H1 (cell line): ENCODE data around the gene TUBB2B. TPM values are rescaled to one million over a fixed set of nuclear protein-coding genes. Genes with fewer than 3 reads are reported as not detected.

Source experiments
- ATF2 ChIP-seq: IDR thresholded peaks from 2 replicates; pipeline ENCODE4 v1.6.1; 2012; ENCODE audit warnings: low read length, inconsistent platforms
- BCL11A ChIP-seq, 2 experiments: IDR thresholded peaks; one replicate each; pipeline ENCODE4 v1.6.1; 2011; ENCODE audit warnings: low read depth in 2 of 2, low read length in 2 of 2, mild to moderate bottlenecking in 2 of 2
- CHD1 ChIP-seq: IDR thresholded peaks from 2 replicates; pipeline ENCODE4 v1.6.1; 2012; ENCODE audit warnings: low read depth, low read length, improper control_type of control experiment
- JUND ChIP-seq: IDR thresholded peaks from 2 replicates; pipeline ENCODE4 v1.6.1; 2011; ENCODE audit warnings: mild to moderate bottlenecking, improper control_type of control experiment, low read length
- PHF8 ChIP-seq: fragments of 200-600 bp; sonication (generic); conservative IDR thresholded peaks from 2 replicates; pipeline ENCODE4 v1.7.1; 2012; ENCODE audit warnings: low read depth, mild to moderate bottlenecking, inconsistent platforms, low read length, moderate library complexity
- RNF2 ChIP-seq: fragments of 200-900, 300-1000 bp; sonication (generic); IDR thresholded peaks from 2 replicates; pipeline ENCODE4 v1.7.1; 2016; ENCODE audit warnings: borderline replicate concordance, low read depth, mild to moderate bottlenecking, antibody characterized with exemption, low read length; ENCODE audit not compliant: poor library complexity, severe bottlenecking; ENCODE audit errors: missing control alignments
- SRF ChIP-seq: IDR thresholded peaks from 2 replicates; pipeline ENCODE4 v1.6.1; 2011; ENCODE audit warnings: mild to moderate bottlenecking, low read depth, low read length, moderate library complexity
- polyA plus RNA-seq, 7 experiments: library from polyadenylated mRNA; depleted of rRNA in 3 of 7; stranded (reverse) in 5 of 7; unstranded in 2 of 7; fragments of >200 nt in 5 of 7; fragments of 200-250 nt in 2 of 7; gene quantifications; 1 replicate in 5 of 7; 2 replicates in 1 of 7; 4 replicates in 1 of 7; pipeline versions ENCODE4 v1.2.1 to v1.2.3, GENCODE V29; 2011 to 2013; ENCODE audit warnings: missing spikeins in 2 of 7, mixed read lengths in 2 of 7
- total RNA-seq: library from RNA; stranded (reverse); fragmentation: NEBNext Ultra II Directional; extraction: Animal tissue kit (Norgen Biotek cat#: 25700); gene quantifications from 2 replicates; pipeline ENCODE4 v1.2.1, GENCODE V29; 2021

The TUBB2B gene
- total and polyA plus RNA-seq, 2 of the 8 experiments (the other 6 are each of a cell fraction or from before 2014, with no cell fraction given) = 612 to 722 TPM

GRCh38 chr6:3244003-3244831 lies 16.8 kb upstream of the TUBB2B start (continued):
- TF ChIP-seq PHF8 (no peak), RNF2 (no peak), SRF (no peak), JUND (no peak), BCL11A (IDR thresholded peaks at IDR 0.05; ENCODE audit: low read depth in 2 of 2, low read length in 2 of 2) (no peak), CHD1 (no peak), ATF2 (no peak)
